ENCODE data around the gene APOC4.

- TF ChIP-seq CTCF (IDR thresholded peaks at IDR 0.05) (no peak), POLR2A (IDR thresholded peaks at IDR 0.05) (no peak), POLR2AphosphoS5 (IDR thresholded peaks at IDR 0.05) (no peak)
These were observed 32.8 kb downstream of the APOC4 start for GRCh38 chr19:44974857-44975256.

Measured in prostate gland (tissue), 2 donors.